Measurements from ENCODE around the gene FAAP24. TPM values are rescaled to one million over a fixed set of nuclear protein-coding genes. Genes with fewer than 3 reads are reported as not detected.

The FAAP24 gene
- total RNA-seq, 1 experiment from 2014 or later, result 4.3 TPM

DNA sequence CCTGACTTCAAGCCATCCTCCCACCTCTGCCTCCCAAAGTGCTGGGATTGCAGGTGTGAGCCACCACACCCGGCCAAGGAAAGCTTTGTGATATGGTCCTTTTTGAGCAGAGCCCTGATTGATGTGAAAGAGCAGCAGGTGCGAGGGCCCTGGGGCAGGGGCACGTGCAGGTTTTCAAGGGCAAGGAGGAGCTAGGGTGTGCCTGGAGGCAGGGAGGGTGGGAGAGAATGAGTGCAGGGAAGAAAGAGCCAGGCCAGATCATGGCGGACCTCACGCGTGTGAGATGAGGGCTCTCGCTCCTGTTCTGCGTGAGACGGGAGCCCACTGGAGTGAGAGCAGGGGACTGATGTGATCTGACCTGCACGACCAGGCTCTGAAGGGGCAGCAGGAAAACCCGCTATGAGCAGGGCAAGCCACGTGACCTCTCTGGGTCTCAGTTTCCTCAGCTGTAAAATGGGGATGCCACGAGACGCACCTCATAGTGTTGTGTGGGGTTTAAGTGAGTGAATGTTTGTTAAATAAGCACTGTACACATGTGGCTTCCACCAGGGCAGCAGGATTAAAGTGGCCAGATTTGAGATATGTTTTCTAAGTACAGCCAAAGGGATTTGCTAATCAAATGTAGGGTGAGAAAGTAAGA is 25.8 kb downstream of the FAAP24 start:
- H3K27ac ChIP-seq (ENCODE audit: low read length), result peak overlapping the region; percentile 37
- no peaks in the 10 kb centered on the region for H3K79me2 ChIP-seq (ENCODE audit: low read length)
- no peaks in the 10 kb centered on the region for H3K27me3 ChIP-seq (ENCODE audit: low read length)
- H3K4me3 ChIP-seq (ENCODE audit: low read length), result no peak overlapping the region
- no peak for ATAC-seq
- H3K9me3 ChIP-seq (ENCODE audit: low read length), result no peaks in the 10 kb centered on the region
- intact Hi-C loops (cut with micrococcal nuclease), result no loop called here
- ChIA-PET CTCF (no interaction called here), POLR2A (ENCODE audit: unreplicated experiment) (interaction anchor here (0.6 kb wide), 1 partner anchor 202 kb away, joined by 9 read pairs; no protein-coding TSS in a partner anchor)
- BruUV-seq (replicated peaks), result no TSS peak
- no peaks in the 10 kb centered on the region for H3K9me2 ChIP-seq (replicated peaks; ENCODE audit: low read length)
- no peaks in the 10 kb centered on the region for H3F3A ChIP-seq (ENCODE audit: low read length, unreplicated experiment)
- no peak overlapping the region for H2AFZ ChIP-seq (ENCODE audit: low read length)
- no peak overlapping the region for H3K9ac ChIP-seq (ENCODE audit: low read length)
- H4K20me1 ChIP-seq (ENCODE audit: low read length), result no peaks in the 10 kb centered on the region
- H3K36me3 ChIP-seq (ENCODE audit: low read depth, low read length), result peaks cover 6% of the 10 kb centered on the region; the same call in 1 of the 2 replicates
- TF ChIP-seq EZH2phosphoT487 (IDR thresholded peaks at IDR 0.05; ENCODE audit: borderline replicate concordance, low read length), result no peak
- TF ChIP-seq, protein P1, sequence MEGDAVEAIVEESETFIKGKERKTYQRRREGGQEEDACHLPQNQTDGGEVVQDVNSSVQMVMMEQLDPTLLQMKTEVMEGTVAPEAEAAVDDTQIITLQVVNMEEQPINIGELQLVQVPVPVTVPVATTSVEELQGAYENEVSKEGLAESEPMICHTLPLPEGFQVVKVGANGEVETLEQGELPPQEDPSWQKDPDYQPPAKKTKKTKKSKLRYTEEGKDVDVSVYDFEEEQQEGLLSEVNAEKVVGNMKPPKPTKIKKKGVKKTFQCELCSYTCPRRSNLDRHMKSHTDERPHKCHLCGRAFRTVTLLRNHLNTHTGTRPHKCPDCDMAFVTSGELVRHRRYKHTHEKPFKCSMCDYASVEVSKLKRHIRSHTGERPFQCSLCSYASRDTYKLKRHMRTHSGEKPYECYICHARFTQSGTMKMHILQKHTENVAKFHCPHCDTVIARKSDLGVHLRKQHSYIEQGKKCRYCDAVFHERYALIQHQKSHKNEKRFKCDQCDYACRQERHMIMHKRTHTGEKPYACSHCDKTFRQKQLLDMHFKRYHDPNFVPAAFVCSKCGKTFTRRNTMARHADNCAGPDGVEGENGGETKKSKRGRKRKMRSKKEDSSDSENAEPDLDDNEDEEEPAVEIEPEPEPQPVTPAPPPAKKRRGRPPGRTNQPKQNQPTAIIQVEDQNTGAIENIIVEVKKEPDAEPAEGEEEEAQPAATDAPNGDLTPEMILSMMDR (conservative IDR thresholded peaks at IDR 0.05; ENCODE audit: low read depth, low read length), result no peak
- no peak for TF ChIP-seq EZH2 (IDR thresholded peaks at IDR 0.05; ENCODE audit: low read length, unreplicated experiment)
- H3K4me1 ChIP-seq (ENCODE audit: insufficient read depth, low read length), result no peaks in the 10 kb centered on the region
- no peak for DNase-seq
- no peak overlapping the region for H3K4me2 ChIP-seq (ENCODE audit: low read length)

DNA sequence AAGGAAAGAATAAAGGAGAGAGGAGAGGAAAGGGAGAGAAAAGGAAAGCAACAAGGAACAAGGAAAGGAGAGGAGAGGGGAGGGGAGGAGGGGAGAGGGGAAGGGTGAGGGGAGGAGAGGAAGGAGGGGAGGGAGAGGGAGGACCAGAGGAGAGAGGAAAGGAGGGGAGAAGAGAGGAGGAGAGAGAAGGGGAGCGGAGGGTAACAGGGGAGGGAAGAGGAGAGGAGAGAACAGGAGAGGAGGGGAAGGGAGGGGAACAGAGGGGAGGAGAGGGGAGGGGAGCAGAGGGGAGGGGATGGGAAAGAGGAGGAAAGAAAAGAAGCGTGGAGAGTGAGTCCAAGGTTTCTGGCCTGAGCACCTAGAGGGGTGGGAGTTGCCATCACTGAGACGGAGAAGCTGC is 26.7 kb downstream of the FAAP24 start:
- H3K9me3 ChIP-seq (ENCODE audit: low read length), result no peaks in the 10 kb centered on the region
- no peaks in the 10 kb centered on the region for H3K27me3 ChIP-seq (ENCODE audit: low read length)
- H3K4me2 ChIP-seq (ENCODE audit: low read length), result no peak overlapping the region
- H3K36me3 ChIP-seq (ENCODE audit: low read depth, low read length), result peaks cover 6% of the 10 kb centered on the region; the same call in 1 of the 2 replicates
- H4K20me1 ChIP-seq (ENCODE audit: low read length), result no peaks in the 10 kb centered on the region
- H3K4me3 ChIP-seq (ENCODE audit: low read length), result no peak overlapping the region
- DNase-seq (no peak), ATAC-seq (no peak)
- no peaks in the 10 kb centered on the region for H3F3A ChIP-seq (ENCODE audit: low read length, unreplicated experiment)
- H2AFZ ChIP-seq (ENCODE audit: low read length), result no peak overlapping the region
- ChIA-PET POLR2A (ENCODE audit: unreplicated experiment) (no interaction called here), CTCF (no interaction called here)
- H3K9ac ChIP-seq (ENCODE audit: low read length), result no peak overlapping the region
- no peak overlapping the region for H3K27ac ChIP-seq (ENCODE audit: low read length)
- no peaks in the 10 kb centered on the region for H3K9me2 ChIP-seq (replicated peaks; ENCODE audit: low read length)
- TF ChIP-seq EZH2 (IDR thresholded peaks at IDR 0.05; ENCODE audit: low read length, unreplicated experiment) (no peak), EZH2phosphoT487 (IDR thresholded peaks at IDR 0.05; ENCODE audit: borderline replicate concordance, low read length) (no peak)
- TF ChIP-seq, protein P1 (conservative IDR thresholded peaks at IDR 0.05; ENCODE audit: low read depth, low read length), result no peak
- H3K79me2 ChIP-seq (ENCODE audit: low read length), result no peaks in the 10 kb centered on the region
- no TSS peak for BruUV-seq (replicated peaks)
- no peaks in the 10 kb centered on the region for H3K4me1 ChIP-seq (ENCODE audit: insufficient read depth, low read length)
- intact Hi-C loops (cut with micrococcal nuclease), result no loop called here

DNA sequence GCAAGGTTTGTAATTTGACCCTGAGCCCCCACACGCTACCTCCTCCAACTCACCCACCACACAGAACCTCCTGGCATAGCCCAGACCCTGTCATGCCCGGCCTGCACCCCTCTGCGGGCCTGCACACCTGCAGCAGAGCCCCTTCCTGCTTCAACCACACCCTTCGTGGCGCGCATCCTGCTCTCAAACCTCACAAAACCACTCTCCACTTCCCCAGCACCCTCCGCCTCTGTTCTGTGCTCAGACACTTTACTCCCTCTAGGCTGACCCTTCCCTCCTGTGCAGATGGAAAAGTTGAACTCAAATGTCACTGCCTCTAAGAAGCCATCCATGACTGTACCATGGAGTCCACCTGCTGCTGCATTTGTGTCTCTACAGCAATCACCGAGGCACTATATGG is 28.5 kb downstream of the FAAP24 start:
- H3K9me3 ChIP-seq (ENCODE audit: low read length), result no peaks in the 10 kb centered on the region
- intact Hi-C loops (cut with micrococcal nuclease), result no loop called here
- no peak overlapping the region for H3K4me3 ChIP-seq (ENCODE audit: low read length)
- TF ChIP-seq, protein P1 (conservative IDR thresholded peaks at IDR 0.05; ENCODE audit: low read depth, low read length), result no peak
- TF ChIP-seq EZH2phosphoT487 (IDR thresholded peaks at IDR 0.05; ENCODE audit: borderline replicate concordance, low read length) (no peak), EZH2 (IDR thresholded peaks at IDR 0.05; ENCODE audit: low read length, unreplicated experiment) (no peak)
- BruUV-seq (replicated peaks), result no TSS peak
- no peak overlapping the region for H3K4me2 ChIP-seq (ENCODE audit: low read length)
- peaks cover 6% of the 10 kb centered on the region; the same call in 1 of the 2 replicates for H3K36me3 ChIP-seq (ENCODE audit: low read depth, low read length)
- DNase-seq, result no peak
- no peaks in the 10 kb centered on the region for H3K4me1 ChIP-seq (ENCODE audit: insufficient read depth, low read length)
- CTCF ChIA-PET, result no interaction called here
- H3K9ac ChIP-seq (ENCODE audit: low read length), result no peak overlapping the region
- H4K20me1 ChIP-seq (ENCODE audit: low read length), result no peaks in the 10 kb centered on the region
- no peaks in the 10 kb centered on the region for H3F3A ChIP-seq (ENCODE audit: low read length, unreplicated experiment)
- no peaks in the 10 kb centered on the region for H3K9me2 ChIP-seq (replicated peaks; ENCODE audit: low read length)
- H3K27ac ChIP-seq (ENCODE audit: low read length), result no peak overlapping the region
- no peaks in the 10 kb centered on the region for H3K27me3 ChIP-seq (ENCODE audit: low read length)
- no peaks in the 10 kb centered on the region for H3K79me2 ChIP-seq (ENCODE audit: low read length)
- POLR2A ChIA-PET (ENCODE audit: unreplicated experiment), result no interaction called here
- no peak for ATAC-seq
- no peak overlapping the region for H2AFZ ChIP-seq (ENCODE audit: low read length)
